OCI-LY3 (cell line): ENCODE results near the gene F13A1.

Experiments used
- EZH2phosphoT487 ChIP-seq: fragments of 200-600 bp; shearing (Covaris generic); IDR thresholded peaks from 2 replicates; pipeline ENCODE4 v1.6.1; 2018; ENCODE audit warnings: antibody characterized with exemption, mixed run types, low read depth
- TF ChIP-seq, protein P1 (sequence below): fragments of 200-600, 300-600 bp; sonication (generic); IDR thresholded peaks from 2 replicates; pipeline ENCODE4 v1.5.1; 2014; ENCODE audit warnings: antibody characterized with exemption, low read length, low read depth

DNA sequence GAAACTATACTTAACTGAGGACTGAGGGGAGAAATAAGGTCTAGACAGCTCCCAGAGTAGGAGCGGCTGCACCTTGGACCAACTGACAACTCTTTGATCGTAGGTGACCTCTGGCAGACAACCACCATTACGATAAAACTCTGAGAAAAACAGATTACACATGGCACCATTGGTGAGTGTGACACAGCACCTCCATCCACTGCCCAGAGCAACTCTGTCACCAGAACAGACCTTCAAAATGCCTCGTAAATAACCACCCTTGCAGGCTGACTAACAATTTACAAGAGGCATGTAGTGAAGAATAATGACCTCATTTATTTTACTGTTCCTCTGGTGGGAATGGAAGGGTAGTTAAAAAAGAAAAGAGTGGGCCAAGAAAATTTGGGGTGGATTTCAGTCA, 64.2 kb downstream of the F13A1 start:
- TF ChIP-seq, protein P1, sequence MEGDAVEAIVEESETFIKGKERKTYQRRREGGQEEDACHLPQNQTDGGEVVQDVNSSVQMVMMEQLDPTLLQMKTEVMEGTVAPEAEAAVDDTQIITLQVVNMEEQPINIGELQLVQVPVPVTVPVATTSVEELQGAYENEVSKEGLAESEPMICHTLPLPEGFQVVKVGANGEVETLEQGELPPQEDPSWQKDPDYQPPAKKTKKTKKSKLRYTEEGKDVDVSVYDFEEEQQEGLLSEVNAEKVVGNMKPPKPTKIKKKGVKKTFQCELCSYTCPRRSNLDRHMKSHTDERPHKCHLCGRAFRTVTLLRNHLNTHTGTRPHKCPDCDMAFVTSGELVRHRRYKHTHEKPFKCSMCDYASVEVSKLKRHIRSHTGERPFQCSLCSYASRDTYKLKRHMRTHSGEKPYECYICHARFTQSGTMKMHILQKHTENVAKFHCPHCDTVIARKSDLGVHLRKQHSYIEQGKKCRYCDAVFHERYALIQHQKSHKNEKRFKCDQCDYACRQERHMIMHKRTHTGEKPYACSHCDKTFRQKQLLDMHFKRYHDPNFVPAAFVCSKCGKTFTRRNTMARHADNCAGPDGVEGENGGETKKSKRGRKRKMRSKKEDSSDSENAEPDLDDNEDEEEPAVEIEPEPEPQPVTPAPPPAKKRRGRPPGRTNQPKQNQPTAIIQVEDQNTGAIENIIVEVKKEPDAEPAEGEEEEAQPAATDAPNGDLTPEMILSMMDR = no peak
- TF ChIP-seq EZH2phosphoT487 = no peak
